ENCODE results near the gene GPR183.
A peak's percentile ranks its signal among the peaks of the same experiment; 100 is the strongest.

The GPR183 gene, protein sequence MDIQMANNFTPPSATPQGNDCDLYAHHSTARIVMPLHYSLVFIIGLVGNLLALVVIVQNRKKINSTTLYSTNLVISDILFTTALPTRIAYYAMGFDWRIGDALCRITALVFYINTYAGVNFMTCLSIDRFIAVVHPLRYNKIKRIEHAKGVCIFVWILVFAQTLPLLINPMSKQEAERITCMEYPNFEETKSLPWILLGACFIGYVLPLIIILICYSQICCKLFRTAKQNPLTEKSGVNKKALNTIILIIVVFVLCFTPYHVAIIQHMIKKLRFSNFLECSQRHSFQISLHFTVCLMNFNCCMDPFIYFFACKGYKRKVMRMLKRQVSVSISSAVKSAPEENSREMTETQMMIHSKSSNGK

DNA sequence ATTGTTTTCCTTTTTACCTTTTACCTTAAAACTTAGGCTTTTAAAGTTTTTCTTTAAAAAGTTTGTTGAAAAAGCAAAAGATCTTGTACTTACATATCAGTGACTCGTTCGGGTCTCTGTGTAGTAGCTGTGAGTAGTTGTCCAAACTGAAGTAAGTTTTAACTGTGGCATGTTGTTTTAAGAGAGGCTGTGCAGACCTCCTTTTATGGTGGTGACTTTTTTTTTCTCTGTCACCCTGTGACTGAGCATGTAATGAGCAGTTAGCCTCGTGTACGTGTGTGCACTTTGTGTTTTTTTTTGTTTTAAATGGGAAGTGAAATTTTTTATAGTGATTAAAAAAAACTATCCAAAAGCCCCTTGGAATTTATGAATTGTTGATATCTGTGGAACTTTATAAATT, at the start of gene GPR183:
Gene GPR183 (minus strand): TSS at position 153 of the 400 bp plus-strand sequence. CDS start 11,254 bp downstream, outside the sequence.
- peak; percentile 23 for TF ChIP-seq POLR2A (IDR thresholded peaks at IDR 0.05; ENCODE audit: low read length)
- TF ChIP-seq GATA1 (IDR thresholded peaks at IDR 0.05; ENCODE audit: low read depth, low read length): no peak
- DNase-seq: peak; percentile 53 to 58

GRCh38 chr13:99356262-99357091, 49.3 kb upstream of the GPR183 start:
- peak; percentile 74 for DNase-seq
- TF ChIP-seq GATA1 (IDR thresholded peaks at IDR 0.05; ENCODE audit: low read depth, low read length) (no peak), POLR2A (IDR thresholded peaks at IDR 0.05; ENCODE audit: low read length) (no peak)

DNA sequence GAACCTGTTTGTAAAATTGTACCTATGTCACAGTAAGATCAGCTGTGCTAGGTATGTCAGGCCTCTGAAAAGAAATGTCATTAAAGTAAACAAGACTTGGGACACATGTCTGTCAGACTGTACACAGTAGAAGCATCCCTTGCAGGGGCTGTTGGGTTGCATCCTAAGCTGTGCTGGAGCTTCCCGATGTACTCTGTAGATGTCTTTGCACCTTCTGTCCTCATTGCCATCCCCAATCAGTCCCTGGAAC, 48.7 kb upstream of the GPR183 start:
- no peak for TF ChIP-seq GATA1 (IDR thresholded peaks at IDR 0.05; ENCODE audit: low read depth, low read length)
- no peak for TF ChIP-seq POLR2A (IDR thresholded peaks at IDR 0.05; ENCODE audit: low read length)

GRCh38 chr13:99355267-99356011, 48.2 kb upstream of the GPR183 start:
- no peak for DNase-seq
- no peak for TF ChIP-seq GATA1 (IDR thresholded peaks at IDR 0.05; ENCODE audit: low read depth, low read length)
- no peak for TF ChIP-seq POLR2A (IDR thresholded peaks at IDR 0.05; ENCODE audit: low read length)

More for the DNA sequence above, 48.7 kb upstream of the GPR183 start:
- DNase-seq: no peak

DNA sequence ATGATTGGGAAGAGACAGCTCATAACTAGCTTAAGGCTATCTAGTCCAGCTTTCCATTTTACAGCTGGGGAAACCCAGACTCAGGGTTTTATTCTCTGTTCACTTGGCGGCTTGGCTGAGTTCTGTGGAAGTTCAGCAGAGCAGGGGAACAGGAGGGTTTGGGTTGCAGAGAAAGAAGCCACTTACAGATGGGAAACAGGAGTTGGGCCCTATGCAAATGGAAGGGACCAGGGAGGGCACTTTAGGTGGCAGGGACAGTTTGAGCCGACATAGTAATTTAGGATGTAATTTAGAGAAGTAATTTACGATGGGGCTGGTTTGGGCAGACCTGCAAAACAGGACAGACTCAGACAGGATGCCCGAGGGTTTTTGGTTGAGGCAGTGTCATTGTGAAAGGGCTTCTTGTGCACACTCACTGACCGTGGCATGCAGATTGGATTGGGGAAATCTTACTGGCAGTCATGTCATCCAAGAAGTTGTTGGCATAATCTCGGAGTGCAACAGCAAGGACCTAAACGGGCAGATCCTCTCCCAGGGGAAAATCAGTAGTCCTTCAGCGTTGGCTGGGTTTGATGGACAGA, 47.3 kb upstream of the GPR183 start:
- DNase-seq: no peak
- TF ChIP-seq GATA1 (IDR thresholded peaks at IDR 0.05; ENCODE audit: low read depth, low read length) (no peak), POLR2A (IDR thresholded peaks at IDR 0.05; ENCODE audit: low read length) (no peak)

DNA sequence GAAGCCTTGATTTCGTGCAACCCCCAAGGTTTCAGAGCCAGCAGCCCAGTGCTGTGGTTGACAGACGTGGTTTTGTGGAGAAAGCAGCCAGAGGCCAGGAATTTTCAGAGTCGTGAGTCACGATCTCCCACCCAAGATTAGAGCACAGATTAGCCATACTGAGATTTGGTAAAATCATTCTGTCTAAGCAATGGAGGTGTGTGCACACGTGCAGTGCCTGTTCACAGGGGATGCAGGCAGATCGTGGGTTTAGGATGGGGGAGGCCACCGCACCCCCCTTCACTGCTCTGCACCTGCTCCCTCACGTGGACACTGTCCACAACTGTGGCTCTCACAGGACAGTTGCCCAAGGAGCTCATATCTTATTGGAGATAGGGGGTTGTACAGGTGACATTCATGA, 46.6 kb upstream of the GPR183 start:
- DNase-seq: no peak
- no peak for TF ChIP-seq POLR2A (IDR thresholded peaks at IDR 0.05; ENCODE audit: low read length)
- TF ChIP-seq GATA1 (IDR thresholded peaks at IDR 0.05; ENCODE audit: low read depth, low read length): no peak

- no peak for DNase-seq
Observed at GRCh38 chr13:99353246-99353600, 46.0 kb upstream of the GPR183 start.

DNA sequence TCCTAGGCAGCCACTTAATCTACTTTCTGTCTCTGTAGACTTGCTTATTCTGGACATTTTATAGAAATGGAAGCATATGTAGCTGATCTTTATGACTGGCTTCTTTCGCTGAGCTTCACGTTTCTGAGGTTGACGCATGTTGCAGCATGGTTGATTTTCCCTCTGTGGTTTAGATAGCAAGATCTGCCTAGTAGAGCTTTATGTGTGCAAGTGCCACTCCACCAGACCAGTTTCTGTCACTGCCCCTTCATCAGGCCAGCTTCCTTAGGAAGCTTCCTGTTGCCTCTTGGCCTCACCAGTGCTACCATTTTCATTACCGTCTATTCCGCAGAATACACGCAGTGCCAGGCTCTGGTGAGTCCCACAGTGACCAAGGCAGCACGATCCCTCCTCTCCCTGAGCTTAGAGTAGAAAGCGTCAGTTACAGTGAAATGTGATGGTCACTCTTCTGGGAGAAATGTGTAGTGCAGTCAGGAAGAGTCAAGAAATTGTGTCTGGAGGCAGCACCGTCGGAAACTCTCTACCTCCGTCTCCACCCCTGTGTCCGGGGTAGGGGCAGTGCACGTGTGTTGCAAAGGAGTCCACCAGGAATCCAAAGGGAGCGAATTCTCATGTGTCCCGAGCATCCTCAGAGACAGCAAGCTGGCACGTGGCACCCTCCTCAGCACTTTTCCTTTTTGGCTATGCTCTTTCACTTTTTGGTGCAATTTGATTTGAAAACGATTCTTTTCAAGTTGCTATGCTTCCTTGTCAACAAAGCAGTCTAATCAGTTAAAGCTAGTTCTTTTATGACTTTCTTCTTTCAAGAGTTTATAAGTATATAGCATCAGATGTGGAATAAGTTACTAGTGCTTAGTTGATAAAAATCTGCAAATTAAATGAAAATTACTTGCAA, 45.4 kb upstream of the GPR183 start:
- TF ChIP-seq POLR2A (IDR thresholded peaks at IDR 0.05; ENCODE audit: low read length) (no peak), GATA1 (IDR thresholded peaks at IDR 0.05; ENCODE audit: low read depth, low read length) (no peak)
- DNase-seq: no peak

More at GRCh38 chr13:99353246-99353600, 46.0 kb upstream of the GPR183 start:
- no peak for TF ChIP-seq POLR2A (IDR thresholded peaks at IDR 0.05; ENCODE audit: low read length)
- TF ChIP-seq GATA1 (IDR thresholded peaks at IDR 0.05; ENCODE audit: low read depth, low read length): no peak

- no peak for DNase-seq
- no peak for TF ChIP-seq GATA1 (IDR thresholded peaks at IDR 0.05; ENCODE audit: low read depth, low read length)
- TF ChIP-seq POLR2A (IDR thresholded peaks at IDR 0.05; ENCODE audit: low read length): no peak
Observed at GRCh38 chr13:99351772-99352171, 44.6 kb upstream of the GPR183 start.

DNA sequence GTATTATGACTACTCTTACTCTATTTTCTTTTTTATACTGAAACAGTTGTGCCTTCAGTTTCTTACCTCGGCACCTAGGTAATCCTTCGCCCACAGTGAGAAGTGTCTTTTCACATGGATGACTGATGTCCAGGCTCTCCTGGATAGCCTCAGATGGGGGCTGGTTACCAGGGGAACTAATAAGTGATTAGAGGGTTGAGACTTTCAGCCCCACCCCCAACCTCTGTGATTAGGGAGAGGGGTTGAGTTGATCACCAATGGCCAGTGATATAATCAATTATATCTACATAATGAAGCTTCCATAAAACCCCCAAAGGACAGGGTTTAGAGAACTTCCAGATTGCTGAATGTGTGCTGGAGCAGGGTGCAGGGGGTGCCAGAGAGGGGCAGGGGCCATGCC, 43.0 kb upstream of the GPR183 start:
- no peak for DNase-seq
- TF ChIP-seq POLR2A (IDR thresholded peaks at IDR 0.05; ENCODE audit: low read length) (no peak), GATA1 (IDR thresholded peaks at IDR 0.05; ENCODE audit: low read depth, low read length) (no peak)

GRCh38 chr13:99347911-99348451, 40.8 kb upstream of the GPR183 start:
- TF ChIP-seq POLR2A (IDR thresholded peaks at IDR 0.05; ENCODE audit: low read length): no peak
- TF ChIP-seq GATA1 (IDR thresholded peaks at IDR 0.05; ENCODE audit: low read depth, low read length): no peak
- no peak for DNase-seq

GRCh38 chr13:99347335-99347878, 40.2 kb upstream of the GPR183 start:
- no peak for TF ChIP-seq GATA1 (IDR thresholded peaks at IDR 0.05; ENCODE audit: low read depth, low read length)
- no peak for TF ChIP-seq POLR2A (IDR thresholded peaks at IDR 0.05; ENCODE audit: low read length)
- no peak for DNase-seq
